Gastroesophageal sphincter (tissue), 4 donors: Measurements from ENCODE around the gene FBXW11. TPM values are rescaled to one million over a fixed set of nuclear protein-coding genes. Genes with fewer than 3 reads are reported as not detected.

Experiments used
- ATAC-seq: fragments of 150-250 bp; one replicate; pipeline ENCODE4 v1.9.1; 2016; ENCODE audit warnings: mild to moderate bottlenecking, moderate library complexity
- H3K27ac ChIP-seq, 4 donors: fragments of 200-600 bp; sonication (generic) in 3 of 4; 1 replicate in 3 of 4; 2 replicates in 1 of 4; pipeline ENCODE4 v1.5.1; 2016 to 2019
- H3K27me3 ChIP-seq: fragments of 200-600 bp; sonication (generic); one replicate; pipeline ENCODE4 v1.5.1; 2019
- H3K36me3 ChIP-seq, 2 donors: fragments of 200-600 bp; sonication (generic); one replicate each; pipeline ENCODE4 v1.5.1; 2019; ENCODE audit warnings: control low read depth in 1 of 2
- H3K4me1 ChIP-seq, 3 donors: fragments of 200-600 bp; sonication (generic); 1 replicate in 2 of 3; 2 replicates in 1 of 3; pipeline ENCODE4 v1.5.1; 2016 to 2019; ENCODE audit warnings: control low read depth in 2 of 3
- H3K4me3 ChIP-seq, 2 donors: fragments of 200-600 bp; sonication (generic); one replicate each; pipeline ENCODE4 v1.5.1; 2019; ENCODE audit warnings: mild to moderate bottlenecking in 1 of 2, moderate library complexity in 1 of 2
- H3K9me3 ChIP-seq, 3 donors: fragments of 200-600 bp; sonication (generic); one replicate each; pipeline ENCODE4 v1.5.1; 2017 to 2019; ENCODE audit warnings: control low read depth in 2 of 3
- EP300 ChIP-seq: sonication (generic); formaldehyde crosslinking; IDR thresholded peaks from one replicate; pipeline ENCODE4 v1.6.1; 2017; ENCODE audit warnings: antibody characterized with exemption, mild to moderate bottlenecking
- POLR2A ChIP-seq, 2 donors: fragments of 450-650 bp; IDR thresholded peaks; one replicate each; pipeline ENCODE4 v1.6.1; 2017; ENCODE audit warnings: antibody characterized with exemption in 2 of 2, mild to moderate bottlenecking in 2 of 2, moderate library complexity in 1 of 2
- POLR2AphosphoS5 ChIP-seq: sonication (generic); formaldehyde crosslinking; IDR thresholded peaks from one replicate; pipeline ENCODE4 v1.6.1; 2017; ENCODE audit warnings: antibody characterized with exemption
- WGBS, 2 donors: methylation state at CpG; one replicate each; pipeline ENCODE4 v1.1.5; 2018; ENCODE audit warnings: low coverage in 1 of 2; 5-methylcytosine and 5-hydroxymethylcytosine counted together
- total RNA-seq, 4 donors: library from RNA; depleted of rRNA; stranded (reverse); fragments of >200 nt; gene quantifications; one replicate each; pipeline ENCODE4 v1.1.0, GENCODE V29; 2016
- TF ChIP-seq, protein P1 (sequence below), 4 experiments: fragments of 200-600 bp in 2 of 4; fragments of 450-650 bp in 2 of 4; sonication (generic) in 1 of 4; IDR thresholded peaks; one replicate each; pipeline ENCODE4 v1.5.1; 2017 to 2019; ENCODE audit warnings: antibody characterized with exemption in 4 of 4, mild to moderate bottlenecking in 2 of 4, moderate library complexity in 2 of 4

Gene FBXW11
- total RNA-seq, 4 donors from 2014 or later = 64.3 to 88.3 (median 76.3) TPM

DNA sequence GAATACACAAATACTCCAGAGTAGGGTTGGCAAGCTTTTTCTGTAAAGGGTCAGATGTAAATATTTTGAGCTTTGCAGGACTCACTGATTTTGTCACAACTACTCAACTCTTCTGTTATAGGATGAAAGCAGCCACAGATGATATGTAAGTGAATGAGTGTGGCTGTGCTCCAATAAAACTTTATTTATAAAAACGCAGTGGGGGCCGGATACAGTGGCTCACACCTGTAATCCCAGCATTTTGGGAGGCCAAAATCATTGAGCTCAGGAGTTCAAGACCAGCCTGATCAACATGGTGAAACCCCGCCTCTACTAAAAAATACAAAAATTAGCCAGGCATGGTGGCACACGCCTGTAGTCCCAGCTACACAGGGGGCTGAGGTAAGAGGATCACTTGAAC lies 69.1 kb downstream of the FBXW11 start:
- no peaks in the 10 kb centered on the region for H3K36me3 ChIP-seq
- no peaks in the 10 kb centered on the region for H3K27me3 ChIP-seq
- peaks cover 0 to 11% (median 0%) of the 10 kb centered on the region in 3 donors for H3K4me1 ChIP-seq
- no peak overlapping the region for H3K4me3 ChIP-seq
- H3K27ac ChIP-seq = no peak overlapping the region
- 81 to 95% methylated on average over 3 to 4 of the region's 4 CpGs for WGBS, 2 donors
- peaks cover 0 to 13% (median 0%) of the 10 kb centered on the region in 3 donors for H3K9me3 ChIP-seq
- TF ChIP-seq POLR2AphosphoS5 = no peak
- TF ChIP-seq EP300 = no peak
- TF ChIP-seq POLR2A (IDR thresholded peaks at IDR 0.05) = no peak
- TF ChIP-seq, protein P1, sequence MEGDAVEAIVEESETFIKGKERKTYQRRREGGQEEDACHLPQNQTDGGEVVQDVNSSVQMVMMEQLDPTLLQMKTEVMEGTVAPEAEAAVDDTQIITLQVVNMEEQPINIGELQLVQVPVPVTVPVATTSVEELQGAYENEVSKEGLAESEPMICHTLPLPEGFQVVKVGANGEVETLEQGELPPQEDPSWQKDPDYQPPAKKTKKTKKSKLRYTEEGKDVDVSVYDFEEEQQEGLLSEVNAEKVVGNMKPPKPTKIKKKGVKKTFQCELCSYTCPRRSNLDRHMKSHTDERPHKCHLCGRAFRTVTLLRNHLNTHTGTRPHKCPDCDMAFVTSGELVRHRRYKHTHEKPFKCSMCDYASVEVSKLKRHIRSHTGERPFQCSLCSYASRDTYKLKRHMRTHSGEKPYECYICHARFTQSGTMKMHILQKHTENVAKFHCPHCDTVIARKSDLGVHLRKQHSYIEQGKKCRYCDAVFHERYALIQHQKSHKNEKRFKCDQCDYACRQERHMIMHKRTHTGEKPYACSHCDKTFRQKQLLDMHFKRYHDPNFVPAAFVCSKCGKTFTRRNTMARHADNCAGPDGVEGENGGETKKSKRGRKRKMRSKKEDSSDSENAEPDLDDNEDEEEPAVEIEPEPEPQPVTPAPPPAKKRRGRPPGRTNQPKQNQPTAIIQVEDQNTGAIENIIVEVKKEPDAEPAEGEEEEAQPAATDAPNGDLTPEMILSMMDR (IDR thresholded peaks at IDR 0.05) = no peak
- no peak for ATAC-seq

DNA sequence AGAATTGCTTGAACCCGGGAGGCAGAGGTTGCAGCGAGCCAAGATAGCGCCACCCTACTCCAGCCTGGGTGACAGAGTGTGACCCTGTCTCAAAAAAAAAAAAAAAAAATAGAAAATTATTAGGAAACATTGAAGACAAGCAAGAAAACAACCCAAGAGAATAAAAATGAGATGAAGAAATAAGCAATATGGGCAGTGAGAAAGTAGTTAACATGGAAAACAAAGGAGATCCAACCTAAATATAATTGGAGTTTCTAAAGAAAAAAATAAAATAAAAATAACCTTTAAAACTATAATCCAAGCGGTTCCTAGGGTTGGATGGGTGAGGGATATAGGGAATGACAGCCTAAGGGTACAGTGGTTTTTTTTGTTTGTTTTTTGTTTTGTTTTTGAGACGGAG lies 71.9 kb downstream of the FBXW11 start:
- 100% methylated on average over 1 to 2 of the region's 5 CpGs for WGBS, 2 donors
- Histone ChIP-seq H3K4me3 (no peak overlapping the region), H3K4me1 (no peaks in the 10 kb centered on the region), H3K36me3 (no peaks in the 10 kb centered on the region), H3K27ac (no peak overlapping the region), H3K9me3 (peaks cover 0 to 13% (median 0%) of the 10 kb centered on the region in 3 donors), H3K27me3 (no peaks in the 10 kb centered on the region)
- TF ChIP-seq POLR2AphosphoS5 = no peak
- no peak for ATAC-seq

DNA sequence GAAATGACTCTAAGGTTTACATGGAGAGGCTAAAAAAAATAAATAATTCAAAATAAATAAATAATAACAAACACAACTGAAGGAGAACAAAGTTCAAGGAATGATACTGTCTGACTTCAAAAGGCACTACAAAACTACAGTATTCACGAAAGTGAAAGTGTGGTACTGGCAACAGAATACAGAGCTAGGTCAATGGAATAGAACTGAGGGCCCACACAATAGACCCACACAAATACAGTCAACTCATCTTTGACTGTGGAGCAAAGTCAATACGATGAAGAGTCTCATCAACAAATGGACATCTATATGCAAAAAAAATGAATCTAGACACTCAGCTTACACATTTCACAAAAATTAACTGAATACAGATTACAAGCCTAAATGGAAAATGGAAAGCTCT lies 75.3 kb downstream of the FBXW11 start:
- ATAC-seq = no peak
- no peak overlapping the region for H3K27ac ChIP-seq
- no peaks in the 10 kb centered on the region for H3K36me3 ChIP-seq
- peaks cover 0 to 10% (median 0%) of the 10 kb centered on the region in 3 donors for H3K4me1 ChIP-seq
- TF ChIP-seq EP300 = no peak
- TF ChIP-seq, protein P1 (IDR thresholded peaks at IDR 0.05) = no peak
- no peak for TF ChIP-seq POLR2A (IDR thresholded peaks at IDR 0.05)
- TF ChIP-seq POLR2AphosphoS5 = no peak
- peaks cover 0 to 13% (median 0%) of the 10 kb centered on the region in 3 donors for H3K9me3 ChIP-seq
- H3K4me3 ChIP-seq = no peak overlapping the region
- WGBS, 2 donors = 96 to 100% methylated on average over 2 of the region's 2 CpGs
- no peaks in the 10 kb centered on the region for H3K27me3 ChIP-seq

DNA sequence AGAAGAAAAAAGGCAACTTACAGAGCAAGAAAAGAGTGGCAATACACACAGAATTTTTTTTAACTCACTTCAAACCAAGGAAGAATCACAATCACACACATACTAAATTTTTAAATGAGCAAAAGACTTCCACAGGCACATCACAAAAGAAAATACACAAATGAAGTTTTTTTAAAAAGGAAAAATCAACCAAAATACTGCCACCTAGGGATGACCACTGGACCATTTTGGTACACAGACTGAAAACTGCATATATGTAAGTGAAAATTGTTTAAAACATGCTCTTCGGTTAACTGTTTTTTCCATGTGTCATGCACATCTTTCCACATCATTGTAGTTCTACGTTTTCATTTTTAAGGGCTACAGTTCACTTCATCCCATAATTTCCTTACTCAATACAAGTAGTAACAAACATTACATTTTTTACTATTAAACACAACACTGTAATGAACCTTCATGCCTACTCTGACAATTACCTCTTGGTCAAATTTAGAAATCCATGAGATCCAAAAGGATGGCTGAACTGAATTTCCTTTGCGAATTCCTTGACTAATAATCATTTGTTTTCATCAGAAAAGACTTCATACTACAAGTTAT lies 79.0 kb downstream of the FBXW11 start:
- Histone ChIP-seq H3K27ac (no peak overlapping the region), H3K4me3 (no peak overlapping the region), H3K9me3 (no peaks in the 10 kb centered on the region), H3K36me3 (no peaks in the 10 kb centered on the region), H3K27me3 (no peaks in the 10 kb centered on the region), H3K4me1 (peaks cover 0 to 18% (median 0%) of the 10 kb centered on the region in 3 donors)
- TF ChIP-seq EP300 = no peak
- no peak for TF ChIP-seq POLR2A (IDR thresholded peaks at IDR 0.05)
- TF ChIP-seq, protein P1 (IDR thresholded peaks at IDR 0.05) = no peak
- no peak for TF ChIP-seq POLR2AphosphoS5
- ATAC-seq = no peak
- WGBS, 2 donors = 87 to 98% methylated on average over 3 of the region's 3 CpGs

DNA sequence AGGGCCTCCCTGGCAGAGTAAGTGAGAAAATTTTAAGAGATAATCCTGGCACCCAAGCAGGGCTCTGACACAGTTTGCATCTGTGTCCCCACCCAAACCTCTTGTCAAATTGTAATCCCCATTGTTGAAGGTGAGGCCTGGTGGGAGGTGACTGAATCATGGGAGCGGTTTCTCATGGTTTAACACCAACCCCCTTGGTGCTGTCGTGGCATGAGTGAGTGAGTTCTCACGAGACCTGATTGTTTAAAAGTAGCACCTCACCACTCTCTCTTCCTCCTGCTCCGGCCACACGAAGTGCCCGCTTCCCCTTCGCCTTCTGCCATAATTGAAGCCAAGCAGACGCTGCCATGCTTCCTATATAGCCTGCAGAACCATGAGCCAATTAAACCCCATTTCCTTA lies 80.1 kb downstream of the FBXW11 start:
- H3K4me3 ChIP-seq = no peak overlapping the region
- no peak for ATAC-seq
- no peaks in the 10 kb centered on the region for H3K36me3 ChIP-seq
- TF ChIP-seq EP300 (no peak), POLR2A (IDR thresholded peaks at IDR 0.05) (no peak), POLR2AphosphoS5 (no peak)
- TF ChIP-seq, protein P1 (IDR thresholded peaks at IDR 0.05) = no peak
- H3K9me3 ChIP-seq = no peaks in the 10 kb centered on the region
- 80 to 94% methylated on average over 7 to 8 of the region's 8 CpGs for WGBS, 2 donors
- peaks cover 0 to 18% (median 0%) of the 10 kb centered on the region in 3 donors for H3K4me1 ChIP-seq
- H3K27ac ChIP-seq = no peak overlapping the region
- no peaks in the 10 kb centered on the region for H3K27me3 ChIP-seq
